NCI-H128 (cell line): ENCODE data around the gene MRTFB.

Source experiments
- DNase-seq: peaks from one replicate; lab custom pipeline; 2025; ENCODE audit not compliant: unreplicated experiment; lab: John Stamatoyannopoulos, UW

MRTFB gene

DNA sequence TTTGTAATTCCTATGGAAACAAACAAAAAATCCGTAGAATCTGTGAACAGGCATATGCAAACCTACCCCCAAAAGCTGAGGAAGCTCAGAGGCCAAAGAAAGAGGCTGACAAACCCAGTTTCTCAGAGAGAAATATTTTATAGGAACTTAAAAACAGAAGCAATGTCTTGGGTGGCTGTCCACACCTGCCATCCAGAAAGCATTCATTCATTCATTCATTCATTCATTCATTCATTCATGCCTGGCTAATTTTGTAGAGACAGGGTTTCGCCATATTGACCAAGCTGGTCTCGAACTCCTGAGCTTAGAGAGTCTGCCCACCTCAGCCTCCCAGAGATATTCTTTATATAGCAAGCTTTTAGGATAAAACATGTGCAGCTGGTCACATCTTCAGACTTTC is 154.3 kb downstream of the MRTFB start:
- DNase-seq = no peak

DNA sequence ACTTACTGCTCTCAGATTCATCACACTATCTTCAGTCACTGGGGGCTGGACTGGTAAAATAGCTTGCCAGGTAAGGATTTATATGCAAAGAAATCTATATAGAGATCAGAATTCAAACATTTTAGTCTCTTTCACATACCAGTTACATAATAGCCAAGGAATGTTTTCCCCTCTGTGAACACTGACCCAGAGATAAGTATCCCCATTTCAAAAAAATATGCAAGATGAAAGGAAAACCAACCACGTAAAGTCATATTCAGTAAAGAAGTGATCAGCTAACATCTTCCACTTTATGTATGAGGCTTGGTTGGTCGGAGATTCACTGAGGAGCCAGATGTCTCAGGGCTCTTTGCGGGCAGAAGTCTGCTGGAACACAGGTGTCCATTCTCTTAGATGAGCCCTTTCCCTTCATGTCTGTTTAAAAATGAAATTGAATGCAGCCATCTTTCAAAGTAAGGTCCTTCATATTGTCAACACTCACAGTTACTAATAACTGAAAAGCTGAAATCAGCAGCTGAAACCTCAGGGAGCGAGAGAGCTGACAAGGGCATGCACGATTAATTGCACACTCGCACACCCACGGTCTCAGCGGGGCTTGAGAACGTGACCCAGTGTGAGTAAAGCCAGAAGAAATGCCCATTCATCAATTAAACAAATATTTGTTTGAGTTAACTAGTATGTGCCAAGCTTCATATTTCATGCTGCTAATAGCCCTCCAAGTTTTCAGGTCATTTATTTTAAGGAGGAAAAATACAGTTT is 161.2 kb downstream of the MRTFB start:
- DNase-seq = no peak

GRCh38 chr16:14236401-14236800 is 165.3 kb downstream of the MRTFB start:
- DNase-seq = no peak

DNA sequence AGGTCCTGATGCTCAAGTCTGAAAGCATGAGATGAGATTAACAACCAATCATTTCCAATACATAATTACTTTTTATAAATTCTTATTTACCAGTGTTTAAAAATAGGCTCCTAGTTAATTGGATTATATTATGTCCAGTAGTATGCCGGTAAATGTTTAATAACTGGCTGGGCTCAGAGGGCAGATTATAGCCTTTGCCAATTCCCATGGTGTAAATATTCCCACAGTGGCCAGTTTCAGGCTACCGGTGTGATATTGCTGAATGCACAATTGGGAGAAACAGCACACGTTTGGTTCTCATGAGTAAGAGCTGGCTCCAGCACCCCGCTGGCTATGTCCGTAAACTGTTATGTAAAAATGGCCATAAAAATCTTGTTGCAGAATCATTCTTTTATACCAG is 167.6 kb downstream of the MRTFB start:
- no peak for DNase-seq

- no peak for DNase-seq
These were observed 168.7 kb downstream of the MRTFB start for GRCh38 chr16:14239791-14240190.

DNA sequence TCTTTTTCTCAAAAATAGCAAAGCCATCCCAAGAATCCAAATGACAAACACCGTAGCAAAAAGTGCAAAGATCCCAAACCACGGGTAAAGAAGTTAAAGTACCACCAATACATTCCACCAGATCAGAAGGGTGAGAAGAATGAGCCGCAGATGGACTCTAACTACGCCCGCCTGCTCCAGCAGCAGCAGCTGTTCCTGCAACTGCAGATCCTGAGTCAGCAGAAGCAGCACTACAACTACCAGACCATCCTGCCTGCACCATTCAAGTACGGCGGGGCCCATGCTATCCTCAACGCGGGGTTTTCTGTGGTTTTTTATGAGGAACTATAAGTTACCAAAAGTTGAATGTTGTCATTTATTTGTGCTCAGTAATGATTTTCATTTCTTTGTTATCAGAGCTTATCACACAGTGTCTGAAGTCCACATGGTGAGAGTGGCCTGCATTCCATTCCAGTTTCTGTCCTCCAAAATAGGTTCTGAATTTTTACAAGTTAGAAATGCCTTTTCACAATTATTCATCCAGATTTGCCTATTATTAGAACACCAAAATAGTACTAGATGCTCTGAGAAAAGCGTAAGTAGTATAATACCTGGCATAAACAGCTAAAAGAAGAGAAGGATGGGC is 169.2 kb downstream of the MRTFB start:
- DNase-seq = no peak

DNA sequence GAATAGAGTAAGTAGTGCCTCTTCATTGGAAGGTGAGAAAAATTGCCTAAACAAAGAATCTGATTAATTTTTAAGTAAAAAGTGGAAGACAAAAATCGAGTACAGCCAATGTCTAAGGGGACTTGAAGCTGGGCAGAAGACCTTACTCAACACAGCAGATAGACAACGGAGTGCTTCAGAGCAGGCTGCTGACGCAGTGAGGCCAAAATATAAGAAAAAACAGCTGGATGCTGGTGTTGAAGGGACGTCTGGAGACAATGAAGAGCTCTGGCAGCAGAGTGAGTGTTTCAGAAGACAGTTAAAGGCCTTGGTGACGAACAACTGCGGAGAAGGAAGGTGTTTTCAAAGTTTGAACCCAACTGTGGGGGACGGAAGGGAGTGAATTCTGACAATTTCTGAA is 169.8 kb downstream of the MRTFB start:
- no peak for DNase-seq

DNA sequence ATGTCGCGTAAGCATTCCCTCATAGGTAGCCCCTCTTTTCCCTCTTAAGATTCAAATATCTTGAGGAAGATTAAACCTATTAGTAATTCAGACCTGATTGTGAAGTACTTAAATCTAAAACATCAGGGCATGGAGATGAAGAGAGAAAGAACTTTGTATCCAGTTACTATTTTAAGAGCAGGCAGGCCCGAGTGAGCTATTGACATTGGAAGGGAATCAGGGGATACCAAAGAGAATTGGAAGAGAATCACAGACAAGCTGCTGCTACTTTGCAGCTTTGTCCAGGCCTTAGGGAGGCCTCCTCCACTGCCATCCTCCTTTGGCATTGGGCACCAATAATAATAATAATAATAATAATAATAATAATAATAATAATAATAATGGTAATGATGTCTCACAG is 170.5 kb downstream of the MRTFB start:
- DNase-seq = no peak

DNA sequence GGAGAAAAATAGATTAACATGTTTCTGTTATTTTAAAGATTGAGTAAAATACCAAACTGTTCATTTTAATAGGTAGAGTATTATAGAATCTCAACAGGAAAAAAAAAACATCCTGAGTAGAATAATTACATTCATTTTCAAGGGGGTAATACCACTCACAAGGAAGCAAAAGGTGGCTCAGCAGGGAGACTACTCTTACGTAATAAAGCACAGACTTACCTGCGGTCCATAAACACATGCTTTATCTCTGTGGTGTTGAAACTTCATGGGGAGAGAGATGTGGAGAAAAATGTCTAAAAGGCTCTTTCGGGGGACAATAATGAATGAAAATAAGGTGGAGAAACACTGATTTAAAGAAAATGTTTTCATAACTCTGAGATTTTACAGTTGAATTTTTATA is 171.7 kb downstream of the MRTFB start:
- no peak for DNase-seq

GRCh38 chr16:14244196-14245010 is 173.3 kb downstream of the MRTFB start:
- DNase-seq = no peak

DNA sequence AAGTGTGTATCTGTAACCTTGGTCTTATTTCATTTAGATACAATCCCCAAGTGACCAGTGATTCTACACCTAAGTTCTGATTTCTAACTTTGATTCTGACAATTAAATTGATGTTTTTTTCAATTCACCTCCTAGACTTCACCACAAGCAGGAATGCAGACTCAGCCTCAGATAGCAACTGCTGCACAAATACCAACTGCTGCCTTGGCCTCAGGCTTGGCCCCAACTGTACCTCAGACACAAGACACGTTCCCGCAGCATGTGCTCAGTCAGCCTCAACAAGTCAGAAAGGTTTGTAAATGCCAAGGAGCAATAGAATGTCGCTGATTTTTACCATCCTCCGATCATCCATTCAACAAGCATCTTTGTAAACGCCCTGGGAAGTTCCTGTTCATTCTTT is 177.7 kb downstream of the MRTFB start:
- DNase-seq = no peak

DNA sequence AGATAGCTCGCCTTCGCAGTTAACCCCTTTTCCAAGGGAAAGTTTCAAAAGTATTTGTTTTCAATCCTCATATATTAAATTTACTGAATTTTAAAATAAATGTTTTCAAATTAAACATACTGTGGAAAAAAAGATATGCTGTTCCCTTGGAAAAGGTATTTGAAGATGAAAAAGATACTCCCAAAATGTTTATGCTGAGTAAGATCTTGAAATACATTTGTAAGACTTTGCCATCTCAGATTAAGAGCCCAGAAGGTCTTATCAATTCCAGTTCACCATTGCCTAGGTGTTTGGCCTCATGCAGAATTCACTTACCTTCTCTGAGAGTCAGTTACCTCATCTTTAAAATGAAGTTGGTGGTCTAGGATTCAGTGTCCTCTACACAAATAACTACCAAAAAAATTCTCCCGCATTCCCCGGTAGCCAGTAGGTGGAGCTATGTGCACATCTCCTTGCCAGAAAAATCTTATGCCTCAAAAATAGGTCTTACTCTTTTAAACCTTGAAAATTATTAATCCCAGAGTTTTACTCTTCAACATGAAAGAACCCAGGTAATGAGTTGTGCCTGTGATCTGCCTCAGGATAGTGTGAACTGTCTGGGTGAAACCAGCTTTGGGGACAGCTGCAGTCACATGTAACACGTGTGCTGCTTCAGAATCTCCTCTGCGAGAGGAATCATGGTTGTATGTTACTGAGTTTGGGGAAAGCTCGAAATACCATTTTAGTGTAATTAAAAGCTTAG is 178.3 kb downstream of the MRTFB start:
- DNase-seq = no peak

DNA sequence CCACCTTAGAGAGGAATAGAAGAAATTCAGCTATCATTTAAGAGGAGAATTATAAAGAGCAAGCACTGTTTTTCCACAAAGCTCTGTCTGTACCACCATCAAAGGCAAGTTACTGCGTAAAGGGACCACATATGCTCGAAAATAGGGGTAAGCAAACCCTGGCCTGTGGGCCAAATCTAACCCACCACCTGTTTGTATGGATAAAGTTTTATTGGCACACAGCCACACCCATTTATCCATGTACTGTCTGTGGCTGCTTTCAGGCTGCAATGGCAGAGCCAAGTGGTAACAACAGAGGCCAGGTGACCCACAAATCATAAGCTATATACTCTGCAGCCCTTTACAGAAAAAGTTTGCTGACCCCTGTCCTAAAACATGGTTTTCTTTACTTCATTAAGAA is 180.3 kb downstream of the MRTFB start:
- DNase-seq = no peak

DNA sequence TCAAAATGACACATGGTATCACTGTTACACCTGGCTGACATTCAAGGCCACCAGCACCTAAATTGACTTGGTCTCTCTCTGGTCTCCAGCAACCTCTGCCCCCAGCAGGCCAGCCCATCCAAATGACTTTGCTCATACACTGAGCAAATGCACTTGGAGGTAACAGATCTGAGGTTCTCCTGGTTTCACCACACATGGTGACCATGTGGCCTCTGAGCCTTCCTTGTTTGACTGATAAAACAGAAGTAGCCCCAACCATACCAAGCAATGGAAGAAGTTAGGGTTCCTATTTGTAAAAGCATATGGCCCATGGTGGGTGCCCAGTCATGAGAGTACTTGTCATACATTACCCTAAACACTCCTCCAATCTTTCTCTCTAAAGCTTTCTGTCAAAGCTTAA is 181.7 kb downstream of the MRTFB start:
- no peak for DNase-seq

DNA sequence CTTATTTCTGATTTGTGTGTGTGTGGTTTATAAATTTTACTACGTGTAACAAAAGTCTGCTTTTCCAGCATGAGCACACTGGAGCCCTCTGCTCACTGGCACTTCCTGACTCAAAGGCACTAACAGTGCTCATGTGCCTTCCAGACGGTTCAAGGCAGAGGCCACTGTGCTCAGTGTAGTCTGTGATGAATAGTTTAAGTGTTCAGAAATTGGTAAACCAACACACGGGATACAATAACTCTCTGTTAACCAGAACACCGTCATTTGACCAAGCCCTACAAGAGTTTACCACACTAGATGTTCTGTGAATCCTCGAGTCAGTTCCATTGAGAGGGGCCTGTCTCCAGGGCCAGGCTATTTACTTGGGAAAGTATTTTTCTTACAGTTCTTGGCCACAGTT is 191.9 kb downstream of the MRTFB start:
- no peak for DNase-seq

DNA sequence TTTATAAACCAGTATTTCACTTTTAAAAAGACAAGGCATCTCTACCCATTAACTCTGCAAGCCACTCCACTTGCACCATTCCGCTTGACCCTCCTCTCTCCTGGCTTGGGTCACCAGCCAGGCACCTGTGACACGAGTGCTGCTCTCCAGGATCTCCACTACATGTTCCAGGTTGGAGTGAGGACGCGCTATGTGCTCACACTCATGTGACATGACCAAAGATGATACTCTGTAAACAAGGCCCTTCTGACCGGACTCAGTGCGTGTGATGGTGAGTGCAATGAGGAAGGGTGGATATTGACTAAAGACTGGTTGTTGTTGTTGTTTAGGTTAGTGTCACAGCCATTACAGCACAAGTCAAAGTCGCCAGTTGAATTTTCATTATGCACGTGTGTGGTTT is 192.7 kb downstream of the MRTFB start:
- DNase-seq = no peak

DNA sequence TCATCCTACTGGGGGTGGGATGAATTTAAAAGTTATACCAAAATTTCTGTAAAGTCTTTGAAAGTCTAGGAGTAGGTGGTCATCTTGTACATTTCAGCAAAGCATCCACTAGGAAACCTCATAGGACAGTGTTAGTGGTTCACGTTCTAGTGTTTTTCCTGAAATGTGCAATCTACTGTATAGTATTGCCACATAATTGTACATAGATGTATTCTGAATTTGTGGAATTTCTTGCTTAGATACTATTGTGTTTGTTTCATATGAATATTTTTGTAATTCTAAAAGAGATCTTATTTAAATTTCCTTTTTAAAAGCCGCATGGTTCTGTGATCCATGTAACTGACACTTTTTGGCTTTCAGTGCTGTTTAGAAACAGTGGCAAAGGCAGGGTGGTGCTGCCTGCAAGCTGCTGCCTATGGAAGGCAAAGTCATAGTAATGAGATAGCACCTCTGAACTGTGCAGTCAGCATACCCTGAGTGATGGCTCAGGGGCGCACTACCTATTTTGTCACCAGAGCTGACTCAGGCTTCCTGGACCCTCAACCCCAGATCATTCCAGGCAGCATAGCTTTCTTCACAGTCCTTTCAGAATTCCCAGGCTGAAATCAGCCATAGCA is 193.3 kb downstream of the MRTFB start:
- DNase-seq = no peak

DNA sequence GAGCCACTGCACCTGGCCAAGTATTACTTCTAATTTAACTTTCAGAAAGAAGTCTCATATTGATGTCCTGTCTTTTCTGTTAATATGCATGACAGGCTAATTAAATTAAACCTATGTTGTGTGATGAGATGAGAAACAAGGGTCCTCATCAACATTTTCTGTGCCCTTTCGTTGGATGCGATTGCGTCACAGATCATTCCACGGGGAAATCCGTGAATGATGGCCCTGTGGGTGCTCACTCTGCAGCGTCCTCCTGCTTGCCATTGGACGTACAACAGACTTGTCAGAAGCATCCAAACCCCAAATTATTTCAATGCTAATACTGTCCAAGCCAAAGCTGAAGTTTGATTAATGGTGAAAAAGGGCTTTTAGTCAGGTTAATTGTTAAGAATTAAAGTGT is 197.0 kb downstream of the MRTFB start:
- DNase-seq = no peak

- no peak for DNase-seq
These were observed 204.8 kb downstream of the MRTFB start for GRCh38 chr16:14275934-14276333.

GRCh38 chr16:14278749-14279148 is 207.6 kb downstream of the MRTFB start:
- no peak for DNase-seq

GRCh38 chr16:14280541-14280940 is 209.4 kb downstream of the MRTFB start:
- DNase-seq = no peak
